Mesothelial cell of epicardium (in vitro differentiated cells): ENCODE measurements around the gene ZNF302. TPM values are rescaled to one million over a fixed set of nuclear protein-coding genes. Genes with fewer than 3 reads are reported as not detected.

Experiments
- DNase-seq, 2 experiments: peaks; one replicate each; pipeline ENCODE4 v3.0.0; 2021; ENCODE audit warnings: low spot score in 2 of 2; ENCODE audit not compliant: unreplicated experiment in 2 of 2
- H3K27ac Mint-ChIP-seq: 2 replicates; pipeline ENCODE4 v1.8.0; 2021; ENCODE audit warnings: mixed read lengths
- H3K27me3 Mint-ChIP-seq: 2 replicates; pipeline ENCODE4 v1.8.0; 2021; ENCODE audit warnings: low read depth, mixed read lengths
- H3K36me3 Mint-ChIP-seq: 2 replicates; pipeline ENCODE4 v1.8.0; 2021; ENCODE audit warnings: mixed read lengths
- H3K4me1 Mint-ChIP-seq: 2 replicates; pipeline ENCODE4 v1.8.0; 2021; ENCODE audit warnings: mixed read lengths
- H3K4me3 Mint-ChIP-seq: 2 replicates; pipeline ENCODE4 v1.8.0; 2021; ENCODE audit warnings: mild to moderate bottlenecking, moderate library complexity, mixed read lengths
- H3K9me3 Mint-ChIP-seq: 2 replicates; pipeline ENCODE4 v1.8.0; 2021; ENCODE audit warnings: mixed read lengths
- total RNA-seq: library from RNA; stranded (reverse); gene quantifications from 3 replicates; pipeline ENCODE4 v1.2.1, GENCODE V29; 2021
- TF ChIP-seq, protein P1 (sequence below): fragments of 200-600 bp; sonication (generic); IDR thresholded peaks from one replicate; pipeline ENCODE4 v1.5.0; 2021; ENCODE audit warnings: antibody characterized with exemption; ENCODE audit not compliant: unreplicated experiment

Gene ZNF302
- total RNA-seq, 1 donor from 2014 or later = 41.0 TPM

DNA sequence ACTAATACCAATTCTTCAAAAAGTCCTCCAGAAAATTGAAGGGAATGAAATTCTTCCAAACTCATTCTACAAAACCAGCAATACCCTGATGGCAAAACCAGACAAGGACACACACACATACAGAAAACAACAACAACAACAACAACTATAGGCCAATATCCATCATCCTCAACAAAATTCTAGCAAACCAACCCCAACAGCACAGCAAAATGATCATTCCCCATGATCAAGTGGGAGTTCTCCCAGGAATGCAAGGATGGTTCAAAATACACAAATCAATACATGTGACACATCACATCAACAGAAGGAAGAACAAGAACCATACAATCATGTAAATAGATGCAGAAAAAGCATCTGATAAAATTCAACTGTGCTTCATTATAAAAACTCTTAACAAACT lies 37.9 kb downstream of the ZNF302 start:
- H3K27ac Mint-ChIP-seq = no peak overlapping the region
- no peak for DNase-seq
- TF ChIP-seq, protein P1, sequence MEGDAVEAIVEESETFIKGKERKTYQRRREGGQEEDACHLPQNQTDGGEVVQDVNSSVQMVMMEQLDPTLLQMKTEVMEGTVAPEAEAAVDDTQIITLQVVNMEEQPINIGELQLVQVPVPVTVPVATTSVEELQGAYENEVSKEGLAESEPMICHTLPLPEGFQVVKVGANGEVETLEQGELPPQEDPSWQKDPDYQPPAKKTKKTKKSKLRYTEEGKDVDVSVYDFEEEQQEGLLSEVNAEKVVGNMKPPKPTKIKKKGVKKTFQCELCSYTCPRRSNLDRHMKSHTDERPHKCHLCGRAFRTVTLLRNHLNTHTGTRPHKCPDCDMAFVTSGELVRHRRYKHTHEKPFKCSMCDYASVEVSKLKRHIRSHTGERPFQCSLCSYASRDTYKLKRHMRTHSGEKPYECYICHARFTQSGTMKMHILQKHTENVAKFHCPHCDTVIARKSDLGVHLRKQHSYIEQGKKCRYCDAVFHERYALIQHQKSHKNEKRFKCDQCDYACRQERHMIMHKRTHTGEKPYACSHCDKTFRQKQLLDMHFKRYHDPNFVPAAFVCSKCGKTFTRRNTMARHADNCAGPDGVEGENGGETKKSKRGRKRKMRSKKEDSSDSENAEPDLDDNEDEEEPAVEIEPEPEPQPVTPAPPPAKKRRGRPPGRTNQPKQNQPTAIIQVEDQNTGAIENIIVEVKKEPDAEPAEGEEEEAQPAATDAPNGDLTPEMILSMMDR = no peak
- no peak overlapping the region for H3K4me3 Mint-ChIP-seq
- H3K4me1 Mint-ChIP-seq = no peaks in the 10 kb centered on the region
- H3K27me3 Mint-ChIP-seq = no peaks in the 10 kb centered on the region
- peaks cover 78% of the 10 kb centered on the region for H3K9me3 Mint-ChIP-seq
- peaks cover 10% of the 10 kb centered on the region for H3K36me3 Mint-ChIP-seq

DNA sequence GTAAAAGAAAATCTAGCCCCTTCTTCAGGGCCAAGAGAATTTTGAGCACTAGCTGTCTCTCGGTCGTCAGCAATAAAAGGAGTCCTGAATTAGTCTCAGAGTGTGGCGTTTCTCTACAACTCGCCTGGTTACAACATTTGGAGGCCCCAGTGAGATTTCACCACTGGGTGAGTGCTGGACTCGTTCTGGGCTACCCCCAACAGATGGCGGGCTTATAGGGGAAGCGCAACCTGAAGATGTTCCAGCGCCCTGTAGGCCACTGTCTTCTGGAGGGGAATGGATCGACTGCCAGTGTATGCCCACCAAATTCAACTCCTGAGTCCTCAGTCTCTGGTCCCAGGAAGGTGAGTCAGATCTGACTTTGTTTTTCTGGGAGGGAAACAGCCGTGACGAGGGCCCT lies 44.9 kb downstream of the ZNF302 start:
- no peaks in the 10 kb centered on the region for H3K36me3 Mint-ChIP-seq
- peaks cover 9% of the 10 kb centered on the region for H3K27me3 Mint-ChIP-seq
- H3K9me3 Mint-ChIP-seq = peaks cover 38% of the 10 kb centered on the region
- TF ChIP-seq, protein P1 = no peak
- DNase-seq = no peak
- H3K4me1 Mint-ChIP-seq = no peaks in the 10 kb centered on the region
- no peak overlapping the region for H3K4me3 Mint-ChIP-seq
- H3K27ac Mint-ChIP-seq = no peak overlapping the region

DNA sequence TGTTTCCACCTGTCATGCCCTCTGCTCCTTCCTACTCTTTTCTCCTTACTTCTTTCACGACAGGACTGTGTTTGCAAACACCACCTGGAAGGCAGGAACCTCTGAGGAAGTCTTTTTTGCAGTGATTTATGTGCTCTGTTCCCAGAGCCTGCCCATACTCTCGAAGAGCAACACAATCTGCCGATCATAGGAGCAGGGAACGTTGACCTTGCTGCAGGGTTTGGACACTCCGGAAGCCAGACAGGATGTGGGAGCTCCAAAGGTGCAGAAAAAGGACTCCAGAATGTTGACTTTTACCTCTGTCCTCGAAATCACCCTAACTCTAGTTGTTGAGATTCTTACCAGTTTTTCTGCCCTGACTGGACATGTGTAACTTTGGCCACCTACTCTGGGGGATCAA lies 47.9 kb downstream of the ZNF302 start:
- no peak overlapping the region for H3K27ac Mint-ChIP-seq
- no peaks in the 10 kb centered on the region for H3K4me1 Mint-ChIP-seq
- H3K4me3 Mint-ChIP-seq = no peak overlapping the region
- DNase-seq = no peak
- peaks cover 10% of the 10 kb centered on the region for H3K27me3 Mint-ChIP-seq
- TF ChIP-seq, protein P1 = no peak
- H3K9me3 Mint-ChIP-seq = peaks cover 22% of the 10 kb centered on the region
- H3K36me3 Mint-ChIP-seq = no peaks in the 10 kb centered on the region

DNA sequence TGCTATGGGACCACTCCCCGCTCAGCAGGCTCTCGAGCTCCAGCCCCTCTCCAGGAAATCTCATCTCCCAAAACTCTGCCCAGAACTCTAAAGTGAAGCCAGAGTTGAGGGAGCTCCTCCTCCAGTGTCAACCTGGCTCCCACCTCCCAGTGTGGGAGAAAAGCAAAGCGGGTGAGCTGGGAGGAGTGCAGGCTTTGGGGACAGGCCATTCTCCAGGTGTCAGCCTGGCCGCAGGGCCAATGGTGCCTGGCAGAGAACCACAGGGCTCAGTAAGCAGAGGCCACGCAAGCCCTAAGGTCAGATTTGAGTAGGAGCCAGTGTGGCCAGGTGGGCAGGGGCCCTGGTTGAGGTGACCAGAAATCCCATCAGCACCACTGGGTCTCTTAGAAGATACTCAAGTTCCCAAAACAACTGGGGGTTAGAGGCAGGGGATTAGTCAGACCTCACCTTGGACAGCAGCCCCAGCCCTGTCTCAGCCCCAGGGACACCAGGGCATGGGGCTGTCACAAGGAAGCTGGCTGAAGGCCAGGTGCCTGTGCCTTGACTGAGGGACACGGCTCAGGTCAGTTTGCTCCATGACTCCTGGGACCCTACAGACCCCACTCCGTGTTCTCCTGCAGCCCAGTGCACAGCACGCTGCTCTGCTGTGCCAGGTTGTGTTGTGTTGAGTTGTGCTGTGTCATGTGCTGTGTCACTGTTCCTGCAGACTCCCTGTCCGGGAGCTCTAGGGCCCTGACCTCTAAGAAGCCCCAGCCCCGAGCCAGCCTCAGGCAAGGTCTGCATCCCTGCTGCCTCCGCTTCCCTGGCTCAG lies 53.7 kb downstream of the ZNF302 start:
- Mint-ChIP-seq H3K4me1 (peaks cover 24% of the 10 kb centered on the region), H3K9me3 (peaks cover 13% of the 10 kb centered on the region), H3K27ac (no peak overlapping the region), H3K36me3 (peaks cover 8% of the 10 kb centered on the region), H3K27me3 (peaks cover 6% of the 10 kb centered on the region), H3K4me3 (peak overlapping the region; percentile 33)
- TF ChIP-seq, protein P1 = no peak
- DNase-seq = no peak

DNA sequence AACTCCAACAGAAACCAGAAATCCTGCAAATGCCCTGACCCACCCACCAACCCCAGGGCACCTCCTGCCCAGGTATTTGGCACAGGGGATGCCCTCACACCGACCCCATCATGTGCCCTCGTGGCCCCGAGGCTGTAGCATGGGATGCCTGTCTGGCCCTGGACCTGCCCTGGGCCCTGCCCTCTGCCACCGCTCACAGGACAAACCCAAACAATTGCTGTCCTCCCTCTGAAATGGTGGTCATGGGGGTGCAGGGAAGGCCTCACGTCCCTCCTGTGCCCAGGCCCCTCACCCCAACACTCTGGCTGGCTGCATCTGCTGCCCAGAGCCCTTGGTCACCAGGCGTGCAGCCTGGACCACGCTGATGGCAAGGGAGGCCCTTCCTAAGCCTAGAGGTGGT lies 54.5 kb downstream of the ZNF302 start:
- Mint-ChIP-seq H3K27me3 (peaks cover 5% of the 10 kb centered on the region), H3K9me3 (peaks cover 9% of the 10 kb centered on the region), H3K4me1 (peaks cover 24% of the 10 kb centered on the region), H3K4me3 (peak overlapping the region; percentile 33), H3K36me3 (peaks cover 12% of the 10 kb centered on the region), H3K27ac (no peak overlapping the region)
- no peak for DNase-seq
- TF ChIP-seq, protein P1 = no peak
